ENCODE results near the gene NFAT5. TPM values are rescaled to one million over a fixed set of nuclear protein-coding genes. Genes with fewer than 3 reads are reported as not detected.

NFAT5 gene
- total RNA-seq, 1 experiment from 2014 or later, result 21.0 TPM

GRCh38 chr16:69595127-69596036 lies 29.6 kb downstream of the NFAT5 start:
- H3K9me3 Mint-ChIP-seq, result no peaks in the 10 kb centered on the region
- Histone ChIP-seq H3K4me1 (ENCODE audit: insufficient read depth, low read length) (no peaks in the 10 kb centered on the region), H4K91ac (ENCODE audit: insufficient read length, low read depth, low read length) (no peak overlapping the region), H3K14ac (ENCODE audit: insufficient read depth, low read length) (no peak overlapping the region), H2BK15ac (ENCODE audit: low read depth, low read length) (no peak overlapping the region), H2AK5ac (ENCODE audit: insufficient read length, low read length) (no peak overlapping the region), H3K23ac (ENCODE audit: insufficient read length, low read depth, low read length) (no peak overlapping the region), H3K4me2 (ENCODE audit: insufficient read depth, insufficient read length, low read length) (no peak overlapping the region), H3K4ac (ENCODE audit: low read depth, low read length) (no peak overlapping the region), H4K8ac (replicated peaks; ENCODE audit: insufficient read length, low read depth, low read length) (no peak overlapping the region), H3T11ph (ENCODE audit: low read length) (no peak overlapping the region), H3K79me2 (ENCODE audit: insufficient read depth, low read length) (peaks cover 2% of the 10 kb centered on the region; the same call in 1 of the 2 replicates), H3K9me3 (ENCODE audit: control insufficient read depth, low read depth, low read length) (no peaks in the 10 kb centered on the region), H3K23me2 (ENCODE audit: insufficient read length, low read depth, low read length, poor library complexity, severe bottlenecking) (no peaks in the 10 kb centered on the region), H3K18ac (ENCODE audit: insufficient read length, low read depth, low read length) (no peak overlapping the region), H3K56ac (ENCODE audit: insufficient read length, low read depth, low read length) (no peak overlapping the region), H3K9ac (ENCODE audit: extremely low read depth, insufficient read length, low read length) (no peak overlapping the region), H2BK5ac (ENCODE audit: insufficient read length, low read length) (no peak overlapping the region), H4K5ac (ENCODE audit: insufficient read length, low read depth, low read length) (no peak overlapping the region), H3K27me3 (ENCODE audit: insufficient read depth, low read length) (no peaks in the 10 kb centered on the region), H2BK20ac (ENCODE audit: low read depth, low read length, poor library complexity, severe bottlenecking) (no peak overlapping the region), H2BK120ac (ENCODE audit: low read depth, low read length, poor library complexity, severe bottlenecking) (no peak overlapping the region), H2BK12ac (ENCODE audit: insufficient read length, low read depth, low read length) (no peak overlapping the region), H4K20me1 (ENCODE audit: control insufficient read depth, insufficient read depth, insufficient read length) (no peaks in the 10 kb centered on the region), H3K79me1 (ENCODE audit: insufficient read depth, low read depth, low read length, poor library complexity, severe bottlenecking) (peaks cover 4% of the 10 kb centered on the region), H3K27ac (ENCODE audit: insufficient read length, low read depth, low read length) (no peak overlapping the region), H2AFZ (ENCODE audit: low read length) (no peak overlapping the region)
- H3K36me3 Mint-ChIP-seq (ENCODE audit: insufficient read depth in 1 of 3, low read depth in 3 of 3), result no peaks in the 10 kb centered on the region
- no peaks in the 10 kb centered on the region for H3K27me3 Mint-ChIP-seq (ENCODE audit: low read depth)
- no peak for TF ChIP-seq CTCF (conservative IDR thresholded peaks at IDR 0.05)
- no peak overlapping the region for H3K27ac Mint-ChIP-seq
- no peak overlapping the region for H3K4me3 Mint-ChIP-seq
- WGBS (ENCODE audit: extremely low coverage, insufficient read length, low lambda C conversion rate), result no CpG with 5 or more reads among the region's 8 CpGs
- H3K4me1 Mint-ChIP-seq, result peaks cover 0 to 9% of the 10 kb centered on the region in 2 experiments; a peak in 2 of 4 replicates
- no peak for DNase-seq

All from H9 (cell line).